HG03108 (cell line): ENCODE results near the gene KLHL29.

ENCODE experiments used
- ATAC-seq: cut with Tn5 transposase; IDR thresholded peaks from one replicate; pipeline ENCODE4 v1.9.1; 2021; ENCODE audit warnings: moderate library complexity; ENCODE audit not compliant: unreplicated experiment

The KLHL29 gene

GRCh38 chr2:23488584-23488983, 103.6 kb downstream of the KLHL29 start:
- no peak for ATAC-seq

DNA sequence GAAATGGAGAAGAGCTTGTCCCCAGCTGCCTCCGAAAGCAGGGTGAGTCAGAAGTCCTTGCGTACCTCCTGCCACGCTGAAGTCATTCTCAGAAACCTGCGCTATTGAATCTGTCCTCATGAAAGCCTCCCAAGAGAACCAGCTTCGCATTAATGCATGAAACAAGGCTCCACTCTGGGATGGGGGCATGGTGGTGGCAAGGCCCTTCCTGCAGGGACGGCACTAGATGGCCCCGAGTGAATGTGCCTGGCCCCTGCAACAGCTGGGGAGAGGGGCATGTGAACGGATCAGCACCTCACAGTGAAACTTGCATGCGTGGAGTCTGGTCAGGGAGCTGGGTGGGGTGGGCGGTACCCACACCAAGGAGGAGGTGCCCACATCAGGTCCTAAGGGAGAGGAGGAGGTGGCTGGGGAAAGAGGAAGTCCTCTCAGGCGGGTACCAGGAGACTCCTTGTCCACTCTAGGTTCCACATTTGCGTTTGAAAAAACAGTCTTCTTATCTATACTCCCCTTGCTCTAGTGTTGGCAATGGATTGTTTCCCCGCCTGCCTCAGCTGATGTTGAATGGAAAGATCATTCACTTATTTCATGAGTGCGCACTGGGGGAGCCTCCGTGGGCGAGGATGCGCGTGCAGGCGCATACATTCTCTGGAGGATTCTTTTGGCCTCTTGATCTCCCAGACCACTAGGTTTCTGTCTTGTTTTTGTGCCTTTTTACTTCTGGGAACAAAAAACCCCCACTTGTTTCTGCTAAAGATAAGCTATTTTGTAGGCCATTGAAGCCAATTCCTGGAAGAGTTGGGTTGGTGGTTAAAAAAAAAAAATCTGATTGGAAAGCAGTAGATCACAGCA, 104.7 kb downstream of the KLHL29 start:
- no peak for ATAC-seq

DNA sequence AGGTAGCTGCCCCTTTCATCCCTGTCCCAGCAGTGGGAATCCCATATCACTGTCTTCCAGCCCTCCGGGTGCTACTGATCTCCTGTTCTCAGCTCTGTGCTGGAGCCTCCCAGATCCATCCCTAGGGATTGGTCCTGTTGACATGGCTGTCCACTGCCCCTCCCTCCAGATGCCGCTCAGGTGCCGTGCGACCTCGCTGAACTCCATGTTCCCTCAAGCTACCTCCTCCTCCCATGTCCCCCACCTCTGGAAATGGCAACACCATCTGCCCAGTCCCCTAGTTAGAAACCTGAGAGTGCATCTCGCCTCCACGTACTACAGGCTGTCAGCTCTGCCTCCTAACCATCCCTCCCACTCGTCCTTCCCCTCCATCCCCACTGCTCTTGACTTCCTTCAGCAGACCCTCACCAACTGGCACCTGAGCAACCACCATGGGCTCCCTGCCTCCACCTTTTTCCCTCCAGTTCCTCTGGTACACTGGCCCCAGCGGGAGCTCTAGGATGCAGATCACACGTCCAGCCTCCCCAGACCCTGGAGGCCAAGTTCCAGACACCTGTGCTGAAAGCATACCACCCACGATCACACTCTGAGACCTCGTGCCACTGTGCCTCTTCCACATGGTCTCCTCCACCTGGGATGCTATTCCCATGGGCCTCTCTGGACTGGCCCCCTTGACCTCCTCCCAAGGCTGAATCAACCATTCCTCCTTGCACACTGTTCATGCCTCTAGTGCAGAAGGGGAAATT, 106.8 kb downstream of the KLHL29 start:
- ATAC-seq = no peak

DNA sequence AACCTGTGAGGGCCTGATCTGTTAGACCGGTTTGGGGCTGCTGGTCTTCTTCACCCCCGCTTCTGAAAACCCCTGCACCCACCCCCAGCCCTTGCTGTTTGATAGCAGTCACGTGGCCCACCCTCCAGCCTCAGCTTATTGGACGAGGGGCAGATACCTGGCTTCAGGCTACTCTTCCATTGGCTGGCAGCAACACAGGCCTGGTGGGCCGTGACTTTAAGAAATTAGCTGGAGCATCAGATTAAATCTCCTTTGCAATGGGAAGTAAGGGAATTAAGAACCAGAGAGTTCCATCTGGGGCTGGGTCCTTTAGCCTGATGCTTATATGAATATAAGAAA, 107.3 kb downstream of the KLHL29 start:
- ATAC-seq = no peak

DNA sequence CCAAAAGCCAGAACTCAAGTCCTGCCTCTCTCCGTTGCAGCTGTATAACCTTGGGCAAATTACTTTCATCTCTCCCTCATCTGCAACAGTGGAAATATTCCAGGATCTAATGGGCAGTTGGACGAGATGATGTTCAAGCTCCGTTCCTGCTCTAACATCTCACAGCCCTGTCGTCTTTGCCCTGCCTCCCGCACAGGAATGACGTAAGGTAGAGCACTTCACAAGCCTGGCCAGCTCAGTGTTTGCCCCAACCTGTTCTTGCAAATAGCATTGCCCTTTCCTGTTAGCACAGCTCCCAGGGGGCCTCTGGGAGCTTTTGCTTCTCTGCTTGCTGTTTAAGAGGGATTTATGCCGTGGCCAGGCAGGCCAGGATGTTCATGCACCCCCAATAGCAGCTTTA, 107.9 kb downstream of the KLHL29 start:
- ATAC-seq = no peak

DNA sequence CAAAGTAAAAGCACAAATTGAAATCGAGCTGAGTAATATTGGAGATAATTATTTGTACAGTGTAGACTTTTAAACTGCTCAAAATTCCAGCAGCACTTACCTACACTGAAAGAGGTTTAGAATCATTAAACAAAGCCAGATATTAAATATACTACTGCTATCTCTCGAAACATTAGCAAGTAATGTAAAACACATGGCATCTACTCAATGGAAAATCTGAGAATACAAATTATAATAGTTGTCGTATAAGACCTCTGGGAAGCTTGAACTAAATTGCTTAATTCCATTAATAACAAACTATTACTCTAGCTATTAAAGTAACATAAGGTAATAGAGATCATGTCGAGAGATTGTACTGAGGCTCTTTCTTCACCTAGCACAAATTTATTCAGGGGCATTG, 108.9 kb downstream of the KLHL29 start:
- ATAC-seq = no peak

DNA sequence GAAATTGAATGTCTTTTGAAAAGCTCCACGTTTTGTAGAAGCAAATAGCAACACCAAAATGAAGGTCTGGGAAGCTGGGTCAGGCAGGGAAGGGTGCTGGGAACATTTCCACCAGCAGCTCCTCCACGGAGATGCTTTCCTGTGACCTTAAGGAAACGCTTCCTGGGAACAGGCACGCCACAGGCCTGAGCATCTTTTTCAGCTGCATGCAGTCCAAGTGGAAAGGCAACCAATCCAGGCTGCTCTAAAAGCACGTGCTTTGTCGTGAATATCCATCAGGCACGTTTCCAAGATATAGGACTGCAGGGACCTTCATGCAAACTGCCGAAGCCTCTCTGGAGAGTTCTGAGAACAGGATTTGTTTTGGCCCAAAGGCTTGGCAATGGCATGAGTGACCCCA, 109.3 kb downstream of the KLHL29 start:
- no peak for ATAC-seq

GRCh38 chr2:23495661-23496114, 110.7 kb downstream of the KLHL29 start:
- no peak for ATAC-seq

DNA sequence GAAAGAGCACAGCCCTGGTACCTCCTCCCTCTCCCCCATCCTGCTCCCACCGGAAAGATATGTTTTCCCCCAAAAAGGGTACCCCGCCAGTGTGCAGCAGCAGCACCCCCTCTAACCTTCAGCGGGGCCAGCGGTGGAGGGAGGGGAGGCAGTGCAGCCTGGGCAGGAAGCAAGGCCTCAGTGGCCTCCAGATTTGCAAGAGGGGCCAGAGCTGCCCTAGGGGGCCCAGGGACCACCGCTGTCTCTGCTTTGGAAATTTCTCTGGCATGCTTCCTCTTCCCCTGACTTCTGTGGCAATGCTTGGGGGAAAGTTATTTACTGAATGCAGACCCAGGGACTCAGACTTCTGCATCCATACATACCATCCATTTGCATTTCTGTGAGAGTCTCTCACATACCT, 111.5 kb downstream of the KLHL29 start:
- ATAC-seq = no peak

DNA sequence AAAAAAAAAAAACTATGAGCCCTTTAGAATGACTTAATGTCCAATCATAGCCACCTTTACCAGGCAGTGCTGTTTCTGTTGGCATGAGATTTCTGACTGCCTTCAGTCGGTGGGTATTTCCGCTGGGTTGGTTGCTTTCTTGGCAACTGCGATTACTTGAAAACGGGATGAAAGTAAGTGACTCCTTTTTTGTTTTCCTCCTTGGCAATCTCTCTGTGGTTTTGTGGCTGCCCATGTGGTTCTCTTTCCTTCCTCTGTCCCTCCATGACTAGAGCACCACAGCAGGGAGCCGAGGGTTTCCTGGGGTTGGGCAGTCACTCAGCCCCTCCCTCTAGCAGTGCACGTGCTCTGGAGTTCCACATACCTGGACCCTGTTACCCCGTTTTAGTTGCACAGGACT, 112.1 kb downstream of the KLHL29 start:
- no peak for ATAC-seq

- ATAC-seq = no peak
Measured at GRCh38 chr2:23497536-23497935, 112.6 kb downstream of the KLHL29 start.

GRCh38 chr2:23498943-23499342, 114.0 kb downstream of the KLHL29 start:
- no peak for ATAC-seq

- ATAC-seq = no peak
Measured at GRCh38 chr2:23499439-23499838, 114.5 kb downstream of the KLHL29 start.

DNA sequence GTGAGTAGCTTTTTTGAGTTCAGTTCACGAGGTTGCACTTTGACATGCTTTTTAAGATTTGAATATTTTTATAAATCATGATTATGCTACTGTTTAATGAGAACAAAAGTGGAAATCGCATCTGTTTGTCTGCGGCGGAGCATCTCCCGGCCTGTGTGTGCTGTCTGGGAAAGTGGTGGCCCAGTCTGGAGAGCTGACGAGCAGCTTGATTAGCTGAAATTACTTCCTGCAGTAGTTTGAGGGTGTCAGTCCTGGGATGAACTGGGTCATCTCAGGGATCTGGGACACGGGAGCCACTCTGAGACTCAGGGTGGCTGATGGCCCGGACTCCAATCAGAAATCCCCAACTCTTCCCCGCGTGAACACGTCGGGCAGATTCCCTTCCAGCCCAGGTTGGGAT, 115.9 kb downstream of the KLHL29 start:
- no peak for ATAC-seq

DNA sequence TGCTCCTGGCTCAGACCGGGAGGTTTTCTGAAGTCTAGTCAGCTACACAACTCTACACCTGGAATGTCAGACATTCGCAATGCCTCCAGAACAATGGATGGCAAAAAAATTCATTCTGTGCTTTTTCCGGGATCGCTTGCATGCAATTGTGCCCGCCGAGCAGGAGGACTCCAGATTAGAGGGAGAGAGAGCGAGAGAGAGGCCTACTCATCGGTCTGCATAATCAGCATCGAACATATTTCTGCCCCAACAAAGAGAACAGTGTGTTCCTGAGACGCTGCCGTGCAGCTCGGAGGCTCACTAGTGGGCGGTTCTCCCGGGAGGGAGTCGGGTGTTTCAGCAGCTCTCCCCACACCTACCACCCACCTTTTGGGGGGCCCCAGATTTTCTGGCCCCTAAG, 117.1 kb downstream of the KLHL29 start:
- ATAC-seq = no peak

DNA sequence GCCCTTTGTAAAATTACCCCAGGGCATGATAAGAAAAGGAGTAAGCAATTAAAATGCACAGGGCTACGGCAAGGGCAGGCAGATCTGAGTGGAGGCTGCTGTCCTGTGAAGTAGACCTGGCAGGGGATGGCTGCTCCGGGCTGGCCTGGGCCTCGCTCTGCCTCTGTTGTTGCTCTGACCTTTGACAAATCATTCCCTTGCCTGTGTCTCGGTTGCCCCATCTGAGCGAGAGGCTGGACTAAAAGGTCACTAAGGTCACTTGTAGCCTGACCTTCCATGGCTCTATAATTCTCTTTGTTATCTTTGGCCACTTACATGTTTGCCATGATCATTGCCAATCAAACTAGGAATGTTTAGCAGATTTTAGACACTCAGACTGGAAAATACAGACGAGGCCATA, 118.1 kb downstream of the KLHL29 start:
- no peak for ATAC-seq

DNA sequence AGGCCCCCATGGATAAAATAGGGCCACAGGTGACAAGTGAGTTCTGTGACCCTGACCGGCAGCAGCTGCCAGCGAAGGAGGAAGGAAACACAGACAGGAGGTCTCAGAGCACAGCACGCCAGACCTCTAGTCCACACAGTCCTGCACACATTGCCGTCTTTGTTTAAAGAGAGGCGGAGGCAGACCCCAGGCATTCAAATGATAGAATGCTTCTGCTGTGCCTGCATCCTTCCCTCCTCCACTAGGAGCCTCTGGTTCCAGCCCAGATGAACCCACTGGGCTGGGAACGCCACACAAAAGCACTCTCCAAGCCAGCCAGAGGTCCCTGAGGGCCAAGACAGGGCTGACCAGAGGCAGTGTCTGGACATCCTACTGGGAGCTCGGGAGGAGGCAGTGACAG, 118.7 kb downstream of the KLHL29 start:
- ATAC-seq = no peak

DNA sequence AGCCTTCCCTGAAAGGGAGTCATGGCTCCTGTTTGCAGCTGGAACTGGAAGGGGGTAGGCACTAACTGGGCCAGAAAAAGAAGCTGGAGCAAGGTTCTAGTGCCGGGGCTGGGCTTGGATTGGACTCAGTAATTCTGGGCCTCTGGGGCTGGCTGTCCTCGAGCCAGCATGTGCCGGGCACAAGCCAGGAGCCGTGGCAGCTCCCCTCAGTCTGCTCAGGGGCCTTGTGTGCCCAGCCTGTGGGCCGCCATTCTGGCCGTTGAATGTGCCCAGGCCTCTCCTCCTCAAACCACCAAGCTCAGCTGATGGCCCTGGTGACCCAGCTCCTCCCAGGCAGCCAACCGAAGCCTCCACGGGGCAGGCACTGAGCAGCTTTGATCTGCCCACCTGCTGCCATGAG, 119.6 kb downstream of the KLHL29 start:
- ATAC-seq = no peak

GRCh38 chr2:23505218-23505983, 120.4 kb downstream of the KLHL29 start:
- ATAC-seq = no peak

DNA sequence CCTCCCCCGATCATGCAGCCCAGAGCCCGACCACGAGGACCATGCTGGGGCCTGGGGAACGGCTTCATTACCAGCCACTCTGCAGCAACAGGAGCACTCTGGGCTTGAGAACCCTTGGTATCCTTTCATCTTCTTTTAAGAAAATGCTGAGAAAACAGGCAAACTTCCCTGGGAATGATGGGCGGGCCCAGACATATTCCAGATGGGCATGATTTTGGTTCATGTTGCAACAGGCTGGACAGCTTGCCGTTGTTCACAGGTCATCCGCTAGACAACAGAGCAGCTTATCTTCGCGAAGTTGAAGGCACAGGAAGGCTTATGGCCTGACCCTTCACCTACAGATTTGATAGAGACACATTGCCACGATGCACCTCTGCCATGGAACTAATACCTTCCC, 121.0 kb downstream of the KLHL29 start:
- ATAC-seq = no peak

DNA sequence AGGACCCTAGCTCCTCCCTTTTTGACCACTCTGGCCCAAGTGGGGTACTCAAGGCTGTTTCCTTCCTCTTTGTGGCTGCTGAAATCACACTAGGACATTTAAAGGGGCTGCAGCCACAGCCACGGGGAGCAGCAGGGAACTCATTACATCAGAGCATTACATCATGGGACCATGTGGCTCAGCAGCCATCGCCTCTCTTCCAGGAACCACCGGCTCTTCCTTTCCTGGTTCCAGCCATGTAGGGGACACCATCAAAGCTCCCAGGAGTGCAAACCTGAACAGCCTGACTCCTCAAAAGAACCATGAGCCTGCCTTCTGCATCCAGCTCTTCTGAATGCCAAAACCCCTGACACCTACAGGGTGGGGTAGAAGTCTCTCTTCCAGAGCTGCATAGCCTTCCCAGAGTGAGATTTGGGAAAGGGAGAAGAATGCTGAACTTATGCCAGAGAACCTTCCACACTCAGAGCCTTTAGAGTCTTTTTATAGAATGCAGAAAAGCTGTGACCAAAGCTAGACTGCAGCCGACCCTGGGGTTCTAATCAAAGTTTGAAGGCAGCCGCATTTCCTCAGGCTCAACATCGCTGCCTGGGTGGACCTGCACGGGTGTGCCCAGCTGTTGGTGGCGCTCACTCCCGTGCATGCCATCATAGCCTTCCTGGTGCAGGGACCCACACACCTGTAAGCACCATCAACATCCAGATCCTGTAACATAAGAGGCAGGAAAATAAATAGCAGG, 121.7 kb downstream of the KLHL29 start:
- no peak for ATAC-seq
